Activated T-helper 17 cell treated with anti-CD3 and anti-CD28 coated beads, Interleukin-2, amount 50 U/mL, for 72 hours (primary cell): ENCODE measurements around the gene YJEFN3. TPM values are rescaled to one million over a fixed set of nuclear protein-coding genes. Genes with fewer than 3 reads are reported as not detected.

Experiments used
- ATAC-seq: fragments of 150-1000 bp; cut with Tn5 transposase; replicated peaks from 2 replicates; pipeline ENCODE4 v1.10.0; 2021; ENCODE audit warnings: mild to moderate bottlenecking, moderate library complexity
- H3K27ac Mint-ChIP-seq: one replicate; pipeline ENCODE4 v1.8.0; 2022; ENCODE audit warnings: mixed read lengths
- H3K27me3 Mint-ChIP-seq: one replicate; pipeline ENCODE4 v1.8.0; 2022; ENCODE audit warnings: mixed read lengths
- H3K36me3 Mint-ChIP-seq: one replicate; pipeline ENCODE4 v1.8.0; 2022; ENCODE audit warnings: low read depth, mild to moderate bottlenecking, mixed read lengths
- H3K4me1 Mint-ChIP-seq: one replicate; pipeline ENCODE4 v1.8.0; 2022; ENCODE audit warnings: mixed read lengths
- H3K4me3 Mint-ChIP-seq: one replicate; pipeline ENCODE4 v1.8.0; 2022; ENCODE audit warnings: mild to moderate bottlenecking, mixed read lengths
- H3K9me3 Mint-ChIP-seq: one replicate; pipeline ENCODE4 v1.8.0; 2022; ENCODE audit warnings: mixed read lengths
- total RNA-seq, 2 donors: library from RNA; stranded (reverse); gene quantifications; one replicate each; pipeline ENCODE4 v1.2.3, GENCODE V29; 2022

YJEFN3 gene
- total RNA-seq, 2 donors from 2014 or later: 6.7 to 10.3 TPM

GRCh38 chr19:19525611-19526380 lies 2.9 kb upstream of the YJEFN3 start:
- no peak for ATAC-seq
- no peaks in the 10 kb centered on the region for H3K9me3 Mint-ChIP-seq
- H3K36me3 Mint-ChIP-seq: peaks cover 53% of the 10 kb centered on the region
- H3K27me3 Mint-ChIP-seq: no peaks in the 10 kb centered on the region
- H3K4me1 Mint-ChIP-seq: peaks cover 3% of the 10 kb centered on the region
- no peak overlapping the region for H3K4me3 Mint-ChIP-seq
- H3K27ac Mint-ChIP-seq: no peak overlapping the region

DNA sequence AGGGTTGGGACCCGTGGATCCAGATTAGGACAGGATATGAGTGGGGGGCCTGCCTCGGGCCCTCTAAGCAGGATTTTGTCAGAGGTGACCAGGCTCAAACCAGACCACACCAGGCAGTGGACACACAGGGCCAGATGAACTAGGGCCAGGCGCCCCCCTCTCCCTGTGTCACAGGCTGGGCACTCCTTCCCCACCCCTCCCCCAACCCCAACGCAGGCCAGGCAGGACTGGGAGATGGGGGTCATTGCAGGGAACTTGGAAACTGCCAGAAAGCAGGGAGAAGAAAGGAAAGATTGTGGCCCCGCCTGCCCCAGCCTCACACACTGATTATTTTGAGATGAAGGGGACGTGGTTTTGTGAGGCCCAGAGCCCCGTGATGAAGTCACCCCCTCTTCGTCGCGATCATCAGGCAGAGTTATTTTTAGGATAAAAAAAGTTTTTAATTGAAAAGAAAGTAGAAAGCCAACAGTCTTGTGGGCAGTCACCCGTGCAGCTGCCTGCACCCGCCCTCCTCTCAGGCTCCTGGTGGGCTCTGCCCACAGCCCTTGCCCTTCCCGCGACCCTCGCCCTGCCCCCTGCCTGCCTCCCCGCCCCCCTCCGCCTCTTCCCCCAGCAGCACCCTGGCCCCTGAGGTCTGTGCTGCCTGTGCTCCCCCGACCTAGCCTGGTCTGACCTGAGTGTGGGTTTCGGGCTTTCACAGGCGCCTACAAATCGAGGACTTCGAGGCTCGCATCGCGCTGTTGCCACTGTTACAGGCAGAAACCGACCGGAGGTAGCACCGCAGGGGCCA lies 1.9 kb upstream of the YJEFN3 start:
- Mint-ChIP-seq H3K27ac (no peak overlapping the region), H3K36me3 (peaks cover 46% of the 10 kb centered on the region), H3K27me3 (no peaks in the 10 kb centered on the region), H3K9me3 (no peaks in the 10 kb centered on the region), H3K4me1 (no peaks in the 10 kb centered on the region), H3K4me3 (no peak overlapping the region)
- ATAC-seq: no peak

GRCh38 chr19:19527371-19527656 lies 1.4 kb upstream of the YJEFN3 start:
- no peaks in the 10 kb centered on the region for H3K4me1 Mint-ChIP-seq
- H3K27ac Mint-ChIP-seq: no peak overlapping the region
- ATAC-seq: no peak
- H3K4me3 Mint-ChIP-seq: no peak overlapping the region
- no peaks in the 10 kb centered on the region for H3K9me3 Mint-ChIP-seq
- no peaks in the 10 kb centered on the region for H3K27me3 Mint-ChIP-seq
- peaks cover 49% of the 10 kb centered on the region for H3K36me3 Mint-ChIP-seq

DNA sequence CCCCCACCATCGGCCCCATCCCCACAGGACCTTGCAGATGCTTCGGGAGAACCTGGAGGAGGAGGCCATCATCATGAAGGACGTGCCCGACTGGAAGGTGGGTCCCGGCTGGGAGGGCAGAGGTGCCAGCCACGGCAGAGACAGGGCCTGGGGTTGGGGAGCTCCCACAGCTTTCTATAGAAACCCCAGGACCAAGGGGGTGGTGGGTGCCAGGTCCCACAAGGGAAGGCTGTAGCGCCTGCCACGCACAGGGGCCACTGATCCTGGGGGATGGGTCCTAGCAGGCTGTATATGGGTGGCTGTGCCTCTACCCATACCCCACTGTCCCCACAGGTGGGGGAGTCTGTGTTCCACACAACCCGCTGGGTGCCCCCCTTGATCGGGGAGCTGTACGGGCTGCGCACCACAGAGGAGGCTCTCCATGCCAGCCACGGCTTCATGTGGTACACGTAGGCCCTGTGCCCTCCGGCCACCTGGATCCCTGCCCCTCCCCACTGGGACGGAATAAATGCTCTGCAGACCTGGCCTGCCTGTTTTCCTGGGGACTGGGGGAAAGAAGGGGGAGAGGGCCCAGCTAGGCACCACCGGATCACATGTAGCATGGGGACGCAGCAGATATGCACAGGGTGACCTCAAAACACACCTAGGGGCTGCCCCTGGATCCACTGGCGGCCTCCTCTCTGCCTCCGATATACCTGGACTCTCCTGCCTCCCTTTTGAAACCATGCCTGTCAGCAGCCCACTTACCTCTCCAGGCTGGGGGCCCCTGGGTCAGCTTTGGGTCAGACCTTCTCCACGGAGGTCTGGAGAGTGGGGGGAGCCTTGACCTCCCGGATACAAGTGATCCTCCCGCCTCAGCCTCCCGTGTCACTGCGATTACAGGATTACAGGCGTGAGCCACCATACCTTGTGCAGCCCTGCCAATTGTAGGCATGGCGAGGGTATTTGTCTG lies 761 bp upstream of the YJEFN3 start:
- H3K27ac Mint-ChIP-seq: no peak overlapping the region
- H3K4me1 Mint-ChIP-seq: no peaks in the 10 kb centered on the region
- H3K4me3 Mint-ChIP-seq: no peak overlapping the region
- no peaks in the 10 kb centered on the region for H3K9me3 Mint-ChIP-seq
- peaks cover 44% of the 10 kb centered on the region for H3K36me3 Mint-ChIP-seq
- ATAC-seq: no peak
- H3K27me3 Mint-ChIP-seq: no peaks in the 10 kb centered on the region

DNA sequence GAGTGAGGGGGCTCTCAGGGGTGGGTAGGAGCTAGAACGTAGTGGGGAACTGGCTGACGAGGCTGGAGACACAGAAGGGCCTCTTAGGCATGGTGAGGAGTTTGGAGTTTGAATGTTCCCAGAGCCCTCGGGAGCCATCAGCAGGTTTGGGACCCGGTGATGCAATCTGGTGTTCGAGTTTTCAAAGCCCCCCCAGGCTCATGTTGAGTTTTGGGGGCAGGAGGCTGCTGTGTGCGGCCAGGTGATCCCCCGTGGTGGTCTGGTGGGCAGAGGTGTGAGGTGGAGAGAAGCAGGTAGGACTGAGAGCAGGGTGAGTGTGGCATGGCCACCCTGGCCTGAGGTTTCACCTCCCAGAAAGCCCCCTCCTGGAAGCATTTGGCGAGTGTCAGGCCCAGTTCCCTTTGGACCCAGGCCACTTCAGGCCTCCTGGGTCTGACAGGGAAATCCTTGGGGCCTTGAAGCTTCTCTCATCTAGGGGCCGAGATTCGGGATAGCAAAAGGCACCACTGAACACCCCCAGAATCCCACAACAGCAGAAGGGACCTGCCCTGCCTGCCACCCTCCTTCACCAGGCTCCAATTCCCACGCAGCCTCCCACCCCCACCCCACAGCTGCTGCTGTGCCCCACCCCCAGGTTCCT lies 1.2 kb downstream of the YJEFN3 start:
- no peak for ATAC-seq
- Mint-ChIP-seq H3K4me1 (peaks cover 6% of the 10 kb centered on the region), H3K27me3 (no peaks in the 10 kb centered on the region), H3K4me3 (no peak overlapping the region), H3K36me3 (peaks cover 26% of the 10 kb centered on the region), H3K27ac (no peak overlapping the region), H3K9me3 (no peaks in the 10 kb centered on the region)

- H3K27me3 Mint-ChIP-seq: no peaks in the 10 kb centered on the region
- H3K27ac Mint-ChIP-seq: peak overlapping the region; percentile 76
- no peak for ATAC-seq
- H3K36me3 Mint-ChIP-seq: peaks cover 22% of the 10 kb centered on the region
- no peaks in the 10 kb centered on the region for H3K9me3 Mint-ChIP-seq
- H3K4me1 Mint-ChIP-seq: peaks cover 6% of the 10 kb centered on the region
- no peak overlapping the region for H3K4me3 Mint-ChIP-seq
Measured at GRCh38 chr19:19530423-19530804, 1.7 kb downstream of the YJEFN3 start.

DNA sequence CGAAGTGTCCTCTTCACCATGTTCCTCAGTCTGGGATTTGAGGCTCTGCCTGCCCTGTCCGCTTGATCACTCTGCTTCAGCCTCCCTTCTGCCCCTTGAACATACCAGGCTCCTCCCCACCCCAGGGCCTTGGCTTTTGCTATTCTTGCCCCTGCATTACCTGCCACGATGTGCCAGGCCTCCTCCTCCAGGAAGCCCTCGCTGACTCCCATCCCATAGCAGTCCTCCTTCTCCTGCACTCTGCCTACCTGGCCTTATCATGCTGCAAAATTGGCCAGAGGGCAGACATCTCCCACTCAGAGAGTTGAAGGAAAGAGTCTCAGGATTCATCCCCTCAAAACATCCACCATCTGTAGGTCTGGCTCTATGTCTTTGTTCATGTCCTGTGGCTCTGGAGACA lies 2.2 kb downstream of the YJEFN3 start:
- H3K36me3 Mint-ChIP-seq: peaks cover 22% of the 10 kb centered on the region
- peak overlapping the region; percentile 76 for H3K27ac Mint-ChIP-seq
- H3K4me3 Mint-ChIP-seq: no peak overlapping the region
- no peak for ATAC-seq
- no peaks in the 10 kb centered on the region for H3K27me3 Mint-ChIP-seq
- peaks cover 6% of the 10 kb centered on the region for H3K4me1 Mint-ChIP-seq
- no peaks in the 10 kb centered on the region for H3K9me3 Mint-ChIP-seq

- ATAC-seq: peak; percentile 90
- H3K9me3 Mint-ChIP-seq: no peaks in the 10 kb centered on the region
- no peak overlapping the region for H3K4me3 Mint-ChIP-seq
- H3K27ac Mint-ChIP-seq: peak overlapping the region; percentile 63
- H3K4me1 Mint-ChIP-seq: peaks cover 6% of the 10 kb centered on the region
- H3K27me3 Mint-ChIP-seq: no peaks in the 10 kb centered on the region
- H3K36me3 Mint-ChIP-seq: peaks cover 11% of the 10 kb centered on the region
Measured at GRCh38 chr19:19531951-19532805, 3.5 kb downstream of the YJEFN3 start.

DNA sequence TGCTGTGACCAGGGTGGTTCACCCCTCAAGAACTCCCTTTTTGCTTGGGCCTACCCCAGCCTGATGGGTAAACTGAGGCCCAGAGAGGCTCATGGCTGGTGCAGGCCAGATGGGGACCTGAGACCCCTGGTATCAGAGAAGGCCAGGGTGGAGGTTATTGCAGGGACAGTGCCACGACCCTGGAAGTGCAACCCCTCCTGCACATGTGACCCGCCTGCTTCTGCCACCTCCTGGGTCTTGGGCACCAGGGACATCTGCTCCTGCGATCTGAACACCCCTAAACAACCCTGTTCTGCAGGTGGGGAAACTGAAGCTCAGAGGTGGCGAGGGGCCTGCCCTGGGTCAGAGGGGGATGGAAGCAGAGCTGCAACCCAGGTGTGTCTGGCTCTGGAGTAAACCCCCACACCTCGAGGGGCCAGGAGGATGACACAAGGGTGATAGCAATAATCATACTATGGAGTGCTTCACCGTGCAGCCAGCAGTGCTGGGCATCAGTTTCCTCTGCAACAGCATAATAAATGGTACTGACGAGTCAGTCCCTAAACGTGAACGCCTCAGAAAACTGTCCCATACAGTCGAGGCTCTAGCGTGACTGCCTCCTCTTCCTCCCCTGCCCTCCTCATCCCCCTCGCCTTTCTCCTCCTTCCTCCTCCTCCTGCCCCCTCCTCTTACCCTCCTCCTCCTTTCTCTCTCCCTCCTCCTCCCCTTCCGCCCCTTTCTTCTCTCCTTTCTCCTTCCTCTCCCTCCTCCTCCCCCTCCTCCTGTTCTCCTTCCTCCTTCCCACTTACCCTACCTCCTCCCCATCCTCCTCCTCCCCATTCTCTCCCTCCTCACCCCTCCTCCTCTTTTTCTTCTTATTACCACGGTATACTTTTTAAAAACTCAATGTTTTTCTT lies 4.3 kb downstream of the YJEFN3 start:
- peaks cover 10% of the 10 kb centered on the region for H3K36me3 Mint-ChIP-seq
- no peaks in the 10 kb centered on the region for H3K27me3 Mint-ChIP-seq
- H3K27ac Mint-ChIP-seq: peak overlapping the region; percentile 49
- no peaks in the 10 kb centered on the region for H3K9me3 Mint-ChIP-seq
- no peak overlapping the region for H3K4me3 Mint-ChIP-seq
- H3K4me1 Mint-ChIP-seq: peaks cover 6% of the 10 kb centered on the region
- no peak for ATAC-seq

DNA sequence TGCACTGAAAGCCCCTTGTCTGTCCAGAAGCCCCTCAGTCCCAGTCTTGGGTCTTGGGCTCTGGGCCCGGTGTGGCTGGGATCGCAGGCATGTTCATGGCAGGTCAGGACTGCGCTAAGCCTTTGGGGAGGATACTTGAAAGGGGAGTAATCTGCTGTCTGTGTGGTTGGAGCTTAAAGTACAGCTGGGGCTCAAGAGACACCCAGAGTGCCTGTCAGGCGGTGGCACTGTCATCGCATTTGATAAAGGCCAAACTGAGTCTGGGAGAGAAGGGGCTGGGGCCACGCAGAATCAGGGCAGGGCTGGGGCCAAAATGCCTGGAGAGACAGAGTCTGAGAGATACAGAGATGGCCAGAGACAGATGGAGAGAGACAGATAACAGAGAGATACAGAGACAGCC lies 5.1 kb downstream of the YJEFN3 start:
- Mint-ChIP-seq H3K27ac (peak overlapping the region; percentile 49), H3K4me1 (peaks cover 11% of the 10 kb centered on the region), H3K9me3 (no peaks in the 10 kb centered on the region), H3K27me3 (peaks cover 3% of the 10 kb centered on the region), H3K4me3 (no peak overlapping the region), H3K36me3 (peaks cover 5% of the 10 kb centered on the region)
- no peak for ATAC-seq

DNA sequence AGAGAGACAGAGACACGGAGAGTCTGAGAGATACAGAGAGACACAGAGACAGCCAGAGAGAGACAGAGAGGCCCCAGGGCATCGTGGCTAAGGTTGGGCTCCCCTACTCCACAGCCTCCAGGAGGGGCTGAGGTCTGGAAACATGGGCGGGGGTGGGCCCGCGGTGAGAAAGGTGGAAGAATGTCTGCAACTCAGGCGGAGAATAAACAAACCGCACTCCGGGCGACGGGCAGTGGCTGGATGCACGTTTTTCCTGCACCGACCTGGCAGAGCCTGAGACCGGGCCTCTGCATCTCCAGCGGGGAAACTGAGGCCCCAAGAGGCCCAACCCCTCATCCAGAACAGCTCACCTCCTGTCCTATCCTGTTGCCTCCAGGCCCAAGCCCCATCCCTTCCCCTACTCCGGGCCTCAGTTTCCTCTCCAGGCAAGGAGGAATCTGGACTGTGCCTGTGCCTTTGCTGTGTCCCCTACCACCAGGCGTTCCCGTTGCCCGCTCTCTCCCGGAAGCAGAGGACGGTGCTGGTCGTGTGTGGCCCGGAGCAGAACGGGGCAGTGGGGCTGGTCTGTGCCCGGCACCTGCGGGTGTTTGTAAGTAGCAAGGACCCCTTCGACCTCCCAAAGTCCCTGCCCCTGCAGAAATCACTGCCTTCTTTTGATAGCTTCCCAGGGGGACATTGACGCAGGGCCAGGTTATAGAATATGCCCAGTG lies 6.0 kb downstream of the YJEFN3 start:
- Mint-ChIP-seq H3K27ac (peak overlapping the region; percentile 49), H3K27me3 (peaks cover 5% of the 10 kb centered on the region), H3K9me3 (no peaks in the 10 kb centered on the region), H3K4me3 (no peak overlapping the region), H3K4me1 (peaks cover 13% of the 10 kb centered on the region), H3K36me3 (peaks cover 5% of the 10 kb centered on the region)
- ATAC-seq: no peak
